Stimulated activated CD8-positive, alpha-beta memory T cell treated with anti-CD3 and anti-CD28 coated beads, Interleukin-12 subunit alpha, Interleukin-12 subunit beta, amount 100 ng/mL, for 24 hours (primary cell): ENCODE data around the gene DAB2IP.

Experiments used
- DNase-seq: peaks from one replicate; pipeline ENCODE4 v3.0.0-alpha.2; 2020; ENCODE audit errors: extremely low read depth

DAB2IP gene

GRCh38 chr9:121663591-121663990 lies 12.2 kb downstream of the DAB2IP start:
- DNase-seq = no peak

DNA sequence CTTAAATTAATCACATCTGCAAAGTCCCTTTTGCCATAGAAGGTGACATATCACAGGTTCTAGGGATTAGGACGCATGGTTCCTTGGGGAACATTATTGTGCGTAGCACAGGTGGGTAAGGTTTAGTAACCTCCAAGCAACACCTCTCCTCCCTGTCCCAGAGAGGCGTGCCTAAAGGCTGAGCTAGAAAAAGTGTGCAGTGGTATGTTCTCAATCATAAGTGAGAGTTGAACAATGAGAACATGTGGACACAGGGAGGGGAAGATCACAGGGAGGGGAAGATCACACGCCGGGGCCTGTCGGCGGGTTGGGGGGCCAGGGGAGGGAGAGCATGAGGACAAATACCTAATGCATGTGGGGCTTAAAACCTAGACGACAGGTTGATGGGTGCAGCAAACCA lies 14.9 kb downstream of the DAB2IP start:
- DNase-seq = no peak

GRCh38 chr9:121667214-121667613 lies 15.8 kb downstream of the DAB2IP start:
- no peak for DNase-seq

DNA sequence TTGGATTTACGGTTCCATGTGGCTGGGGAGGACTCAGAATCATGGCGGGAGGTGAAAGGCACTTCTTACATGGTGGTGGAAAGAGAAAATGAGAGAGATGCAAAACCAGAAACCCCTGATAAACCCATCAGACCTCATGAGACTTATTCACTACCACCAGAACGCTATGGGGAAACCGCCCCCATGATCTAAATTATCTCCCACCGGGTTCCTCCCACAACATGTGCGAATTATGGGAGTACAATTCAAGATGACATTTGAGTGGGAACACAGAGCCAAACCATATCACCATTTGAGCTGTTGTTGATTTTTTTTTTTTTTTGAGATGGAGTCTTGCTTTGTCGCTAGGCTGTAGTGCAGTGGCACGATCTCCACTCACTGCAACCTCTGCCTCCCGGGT lies 16.5 kb downstream of the DAB2IP start:
- no peak for DNase-seq

DNA sequence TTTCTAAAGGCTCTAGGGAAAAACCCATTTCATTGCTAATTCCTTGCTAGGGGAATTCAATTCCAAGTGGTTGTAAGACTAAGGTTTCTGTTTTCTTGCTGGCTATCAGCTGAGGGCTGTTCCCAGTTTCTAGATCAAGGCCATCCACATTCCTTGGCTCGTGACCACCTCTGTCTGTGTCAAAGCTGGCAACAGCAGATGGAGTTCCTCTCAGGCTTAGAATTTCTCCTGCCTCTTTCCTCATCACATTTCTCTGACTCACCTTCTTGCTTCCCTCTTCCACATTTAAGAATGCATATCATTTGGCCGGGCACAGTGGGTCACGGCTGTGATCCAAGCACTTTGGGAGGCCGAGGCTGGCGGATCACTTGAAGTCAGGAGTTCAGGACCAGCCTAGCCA lies 19.0 kb downstream of the DAB2IP start:
- no peak for DNase-seq

DNA sequence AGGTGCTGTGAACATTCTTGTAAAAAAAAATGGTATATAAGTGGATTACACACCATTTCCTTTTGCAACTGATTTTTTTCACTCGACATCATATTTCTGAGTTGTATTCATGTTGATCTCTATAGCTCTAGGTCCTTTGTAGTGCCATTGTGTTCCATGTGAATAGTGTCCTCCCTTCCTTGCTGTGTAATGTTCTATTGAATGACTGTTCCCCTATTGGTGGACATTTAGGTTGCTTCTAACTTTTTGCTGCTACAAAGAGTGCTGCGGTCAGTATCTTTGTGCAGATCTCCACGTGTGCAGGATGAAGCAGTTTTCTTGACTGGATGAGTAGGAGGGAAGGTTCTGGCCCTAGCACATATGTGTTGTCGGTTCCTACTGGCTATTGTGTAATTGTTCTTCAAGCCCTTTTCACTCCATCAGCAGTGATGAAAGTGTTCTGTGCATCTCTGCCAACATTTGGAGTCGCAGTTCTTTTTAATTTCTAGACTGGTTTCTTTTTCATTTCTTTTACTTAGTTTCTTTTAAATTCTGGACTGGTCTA lies 20.2 kb downstream of the DAB2IP start:
- no peak for DNase-seq

GRCh38 chr9:121672213-121672612 lies 20.8 kb downstream of the DAB2IP start:
- DNase-seq = no peak

DNA sequence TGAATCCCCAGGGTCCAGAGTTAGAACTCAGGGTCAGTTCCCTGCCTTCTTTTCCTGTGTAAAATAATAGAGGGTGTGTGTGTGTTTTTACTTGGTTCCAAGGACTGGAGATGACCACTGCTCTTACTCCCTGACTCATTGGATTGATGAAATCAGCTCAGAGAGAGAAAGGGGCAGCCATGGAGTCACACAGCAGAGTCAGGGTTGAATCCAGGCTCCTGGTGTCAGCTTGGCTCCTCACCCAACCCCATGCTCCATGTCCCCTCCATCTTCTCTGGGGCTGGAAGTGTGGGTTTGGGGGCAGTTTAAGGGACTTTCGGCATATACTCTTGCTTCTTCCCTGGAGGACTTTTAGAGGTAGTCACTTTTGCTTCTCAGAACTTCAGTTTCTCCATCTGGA lies 21.6 kb downstream of the DAB2IP start:
- DNase-seq = no peak

DNA sequence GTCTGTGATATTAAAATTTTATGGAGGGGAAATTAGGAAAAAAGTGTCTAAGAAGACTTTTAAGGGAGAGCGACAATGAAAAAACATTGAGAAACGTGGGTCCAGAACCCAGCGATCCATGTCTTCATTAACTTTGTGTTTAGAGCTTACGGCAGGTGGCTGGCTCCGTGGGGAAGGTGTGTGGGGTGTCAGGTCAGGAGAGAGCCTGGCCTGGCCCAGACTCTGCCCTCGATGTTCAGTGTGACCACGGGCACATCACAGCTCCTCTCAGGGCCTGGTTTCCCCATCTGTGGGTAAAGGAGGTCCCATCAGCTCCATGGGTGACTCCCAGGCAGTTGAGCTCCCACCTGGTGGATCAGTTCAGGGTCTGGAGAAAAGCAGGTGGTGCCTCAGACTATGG lies 22.1 kb downstream of the DAB2IP start:
- no peak for DNase-seq

GRCh38 chr9:121674017-121674416 lies 22.6 kb downstream of the DAB2IP start:
- DNase-seq = no peak

GRCh38 chr9:121674952-121675351 lies 23.5 kb downstream of the DAB2IP start:
- no peak for DNase-seq

GRCh38 chr9:121675381-121675780 lies 23.9 kb downstream of the DAB2IP start:
- DNase-seq = no peak

GRCh38 chr9:121675969-121676822 lies 24.8 kb downstream of the DAB2IP start:
- no peak for DNase-seq

GRCh38 chr9:121676926-121677325 lies 25.5 kb downstream of the DAB2IP start:
- DNase-seq = no peak

DNA sequence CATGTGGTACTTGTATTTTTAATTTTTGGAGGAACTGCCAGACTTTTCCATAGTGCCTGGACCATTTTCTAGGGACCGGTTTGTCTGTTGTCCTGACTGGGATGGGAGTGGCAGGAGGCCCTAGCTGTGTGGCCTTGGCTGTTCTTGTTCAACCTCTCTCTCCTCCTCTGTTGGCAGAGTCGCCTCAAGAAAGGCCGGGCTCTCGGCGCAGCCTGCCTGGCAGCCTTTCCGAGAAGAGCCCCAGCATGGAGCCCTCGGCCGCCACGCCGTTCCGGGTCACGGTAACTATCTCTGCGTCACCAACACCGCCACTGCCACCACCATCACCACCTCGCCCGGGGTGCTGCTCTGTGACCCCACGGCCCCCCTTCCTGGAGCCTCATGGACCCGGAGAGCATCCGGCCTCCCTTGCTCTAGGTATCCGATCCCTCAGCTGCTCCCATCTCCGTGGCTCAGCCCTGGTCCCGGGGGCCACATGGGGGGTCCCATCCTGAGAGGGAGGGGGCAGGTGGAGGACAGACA lies 27.1 kb downstream of the DAB2IP start:
- DNase-seq = no peak

DNA sequence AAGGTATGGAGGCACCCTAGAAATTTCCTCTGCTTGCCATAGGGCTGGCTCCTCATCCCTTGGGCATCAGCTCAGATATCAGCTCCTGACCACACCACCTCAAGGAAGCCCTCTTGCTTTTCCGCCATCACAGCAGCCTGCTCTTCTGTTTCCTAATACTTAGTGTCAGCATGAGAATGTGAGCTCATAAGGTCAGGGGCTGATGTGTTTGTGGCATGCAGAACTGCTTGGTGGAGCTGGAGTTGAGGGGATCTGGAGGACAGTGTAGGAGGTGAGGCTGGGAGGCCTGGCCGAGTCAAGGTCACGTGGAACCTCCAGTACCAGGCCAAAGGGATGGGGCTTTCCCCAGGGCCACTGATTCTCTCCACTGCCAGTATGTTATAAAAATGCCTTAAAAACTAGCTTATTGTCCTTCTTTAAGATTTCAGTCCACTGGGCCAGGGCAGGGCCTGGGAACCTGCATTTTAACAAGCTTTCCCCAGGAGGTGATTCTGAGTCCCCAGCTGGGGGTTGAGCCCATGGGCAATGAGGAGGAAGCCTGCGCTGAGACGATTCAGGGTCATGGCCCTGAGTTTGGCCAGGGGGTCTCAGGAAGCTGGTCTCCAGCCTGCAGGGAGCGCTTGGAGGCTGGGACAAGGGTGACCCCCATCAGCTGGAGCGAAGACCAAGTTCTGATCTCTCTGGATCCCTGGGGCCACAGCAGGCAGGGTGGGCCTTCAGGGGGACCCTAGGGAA lies 28.6 kb downstream of the DAB2IP start:
- no peak for DNase-seq

DNA sequence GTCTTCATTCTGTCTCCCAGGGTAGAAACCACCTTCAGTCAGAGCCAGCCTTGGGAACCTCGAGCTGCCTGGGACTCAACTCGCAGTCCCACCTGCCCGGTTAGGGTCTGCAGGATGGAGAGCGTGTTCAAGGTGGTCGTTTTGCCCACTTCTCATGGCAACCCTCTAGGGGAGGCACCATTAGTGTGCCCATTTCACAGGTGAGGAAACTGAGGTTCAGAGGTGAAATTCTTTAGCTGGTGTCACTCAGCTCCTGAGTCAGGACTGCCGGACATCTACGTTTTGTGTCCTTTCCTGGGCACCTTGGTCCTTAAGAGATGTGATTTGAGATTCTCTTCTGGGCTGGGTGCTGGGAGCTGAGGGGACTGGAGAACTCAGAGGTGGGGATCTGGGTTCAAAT lies 30.0 kb downstream of the DAB2IP start:
- no peak for DNase-seq

DNA sequence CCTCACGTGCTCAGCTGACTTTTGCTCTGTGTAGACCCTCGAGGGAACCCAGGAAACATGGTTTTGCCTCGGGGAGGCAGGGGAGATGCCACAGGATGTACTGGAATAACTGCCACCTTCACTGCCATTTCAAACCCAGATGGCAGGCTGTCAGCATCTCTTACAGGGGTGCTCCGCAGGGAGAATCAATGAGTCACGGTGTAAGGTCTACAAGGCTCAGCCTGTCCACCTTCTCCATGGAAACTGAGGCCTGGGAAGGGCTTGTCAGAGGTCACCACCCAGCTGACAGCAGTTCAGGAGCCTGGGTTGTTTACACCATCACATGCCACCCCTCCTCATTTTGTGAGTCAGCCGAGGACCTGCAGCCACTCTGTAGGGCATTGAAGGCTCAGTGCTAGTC lies 30.8 kb downstream of the DAB2IP start:
- no peak for DNase-seq

DNA sequence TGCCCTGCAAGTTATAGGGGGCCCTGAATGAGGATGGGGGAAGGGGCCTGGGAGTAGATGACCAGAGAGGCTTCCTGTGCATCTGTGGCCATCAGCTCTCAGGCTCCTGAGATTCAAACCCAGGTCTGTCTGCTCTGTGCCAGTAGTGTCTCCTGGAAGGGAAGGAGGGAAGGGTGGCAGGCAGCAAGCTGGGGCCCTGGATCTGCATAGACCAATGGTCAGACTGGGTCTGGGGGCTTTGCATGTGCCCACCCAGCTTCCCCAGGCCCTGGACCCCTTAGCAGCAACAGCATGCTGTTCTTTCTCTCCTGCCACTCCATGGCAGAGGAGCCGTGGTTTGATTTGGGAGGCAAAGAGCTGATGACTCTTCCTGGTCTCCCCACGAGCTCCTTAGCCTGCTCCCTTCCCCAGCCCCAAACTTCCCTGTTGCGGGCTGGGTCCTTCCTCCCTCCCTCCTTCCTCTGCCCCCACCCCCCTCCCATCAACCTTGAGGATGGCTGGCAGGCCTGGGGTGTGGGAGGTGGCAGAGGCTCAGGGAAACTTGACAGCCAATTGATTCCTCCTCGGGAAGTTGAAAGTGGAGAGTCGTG lies 31.6 kb downstream of the DAB2IP start:
- no peak for DNase-seq

- DNase-seq = no peak
Measured at GRCh38 chr9:121683652-121684051, 32.2 kb downstream of the DAB2IP start.

DNA sequence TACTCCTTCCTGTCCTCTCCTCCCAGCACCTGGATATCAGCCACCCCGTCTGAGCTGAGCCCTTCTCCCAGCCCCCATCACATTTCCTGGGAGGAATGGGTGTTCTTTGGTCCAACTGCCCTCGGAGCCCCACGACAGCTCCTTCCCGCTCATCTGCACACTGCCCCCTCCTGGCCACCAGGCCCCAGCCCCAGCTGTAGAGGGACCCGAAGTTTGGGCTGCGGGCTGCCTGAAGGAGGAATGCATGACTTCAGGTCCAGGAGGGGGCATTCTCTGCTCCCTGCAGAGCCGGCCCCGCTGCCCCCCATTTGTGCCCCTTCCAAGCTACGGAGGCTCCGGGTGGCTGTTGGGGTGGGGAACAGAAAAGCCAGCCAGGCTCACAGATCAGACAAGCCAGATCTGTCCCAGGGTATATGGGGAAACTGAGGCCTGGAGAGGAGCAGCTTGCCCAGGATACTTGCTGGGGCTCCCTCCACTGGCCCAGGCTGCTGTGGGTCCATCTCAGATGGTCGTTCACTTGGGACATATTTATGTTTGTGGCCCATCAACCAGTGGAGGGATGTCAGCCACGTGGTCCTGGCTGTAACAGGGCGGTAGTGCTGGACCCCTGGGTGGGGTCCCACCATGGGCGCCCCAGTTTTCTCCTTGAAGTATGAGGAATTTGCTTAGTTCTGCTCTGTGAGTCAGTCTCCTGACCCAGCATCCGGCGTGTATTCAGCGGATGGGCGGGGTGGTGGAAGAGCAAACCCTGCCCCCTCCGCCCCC lies 33.1 kb downstream of the DAB2IP start:
- no peak for DNase-seq
